Panc1 (cell line): ENCODE results near the gene CUX1. TPM values are rescaled to one million over a fixed set of nuclear protein-coding genes. Genes with fewer than 3 reads are reported as not detected.

Source experiments
- ATAC-seq: fragments of 200-7000 bp; cut with Tn5 transposase; 2 replicates; pipeline ENCODE4 v1.9.1; 2020; ENCODE audit warnings: mild to moderate bottlenecking, moderate library complexity
- BruUV-seq: library from RNA; stranded (reverse); fragments of 400-500 nt; replicated peaks from 2 replicates; lab custom pipeline; 2021; lab: Mats Ljungman, UMichigan
- CTCF ChIA-PET: fragments of 300-600 bp; sonication (Branson Sonifier 250); formaldehyde crosslinking; loops from one replicate; lab custom pipeline; 2022; ENCODE audit warnings: antibody characterized with exemption; lab: Charles Lee
- POLR2A ChIA-PET: fragments of 300-600 bp; sonication (Branson Sonifier 250); formaldehyde crosslinking; loops from one replicate; lab custom pipeline; 2022; ENCODE audit warnings: antibody characterized with exemption; lab: Charles Lee
- DNase-seq: peaks from one replicate; pipeline ENCODE4 v3.0.0-alpha.2; 2010; ENCODE audit warnings: low read depth, low spot score
- H3K27ac ChIP-seq: 2 replicates; pipeline ENCODE4 v1.5.1; 2011; ENCODE audit warnings: mild to moderate bottlenecking, low read length, inconsistent platforms
- H3K27me3 ChIP-seq: fragments of 200-500 bp; sonication (Bioruptor generic); 2 replicates; pipeline ENCODE4 v1.6.0; 2014; ENCODE audit warnings: low read length, inconsistent platforms; ENCODE audit not compliant: control insufficient read depth, insufficient read depth
- H3K36me3 ChIP-seq: fragments of 200-500 bp; sonication (Bioruptor generic); 2 replicates; pipeline ENCODE4 v1.5.1; 2014; ENCODE audit warnings: inconsistent platforms, mild to moderate bottlenecking, low read length, moderate library complexity; ENCODE audit not compliant: control insufficient read depth, insufficient read depth
- H3K4me1 ChIP-seq: 2 replicates; pipeline ENCODE4 v1.5.1; 2011; ENCODE audit warnings: inconsistent platforms, mild to moderate bottlenecking, low read length, moderate library complexity; ENCODE audit not compliant: control insufficient read depth, insufficient read depth
- H3K4me3 ChIP-seq, 2 experiments: 2 replicates each; pipeline ENCODE4 v1.5.1; 2011 to 2012; ENCODE audit warnings: low read depth in 2 of 2, low read length in 2 of 2, mild to moderate bottlenecking in 2 of 2, inconsistent platforms in 1 of 2, moderate library complexity in 1 of 2
- H3K9me3 ChIP-seq: fragments of 200-500 bp; sonication (Bioruptor generic); 2 replicates; pipeline ENCODE4 v1.5.1; 2014; ENCODE audit warnings: low read depth, mild to moderate bottlenecking, inconsistent platforms, low read length, moderate library complexity; ENCODE audit not compliant: control insufficient read depth, insufficient read depth
- CTCF ChIP-seq: fragments of 450-650 bp; IDR thresholded peaks from 2 replicates; pipeline ENCODE4 v1.5.1; 2017; ENCODE audit warnings: mild to moderate bottlenecking
- POLR2AphosphoS5 ChIP-seq: IDR thresholded peaks from 2 replicates; pipeline ENCODE4 v1.6.1; 2012; ENCODE audit warnings: mild to moderate bottlenecking, low read depth, low read length, moderate library complexity
- REST ChIP-seq, 2 experiments: IDR thresholded peaks; 2 replicates each; pipeline ENCODE4 v1.6.1; 2011 to 2012; ENCODE audit warnings: low read depth in 2 of 2, control low read depth in 1 of 2, low read length in 1 of 2, mild to moderate bottlenecking in 1 of 2, moderate library complexity in 1 of 2; ENCODE audit not compliant: insufficient read depth in 1 of 2
- SIN3A ChIP-seq: IDR thresholded peaks from 2 replicates; pipeline ENCODE4 v1.6.1; 2012; ENCODE audit warnings: low read depth, mild to moderate bottlenecking, low read length, moderate library complexity, borderline replicate concordance; ENCODE audit not compliant: insufficient read depth
- TCF7L2 ChIP-seq: IDR thresholded peaks from 2 replicates; pipeline ENCODE4 v1.6.1; 2011; ENCODE audit warnings: mild to moderate bottlenecking, low read depth, low read length, inconsistent platforms
- in situ Hi-C: cut with HindIII; loops from 2 replicates; pipeline ENCODE4 v1.10.0; 2016; ENCODE audit warnings: low sequenced_read_pairs, low pct_unique_long_range_greater_than_20kb
- intact Hi-C: fragments of 100-400 bp; cut with micrococcal nuclease; formaldehyde crosslinking; loops from one replicate; pipeline ENCODE4 v1.10.0; 2022; ENCODE audit not compliant: unreplicated experiment
- total RNA-seq: library from RNA; stranded (reverse); gene quantifications from one replicate; pipeline ENCODE4 v1.2.1, GENCODE V29; 2021; ENCODE audit not compliant: unreplicated experiment

CUX1 gene
- total RNA-seq, 1 experiment from 2014 or later: 50.9 TPM

- CTCF ChIA-PET: no interaction called here
- H3K4me3 ChIP-seq: no peak overlapping the region
- H3K9me3 ChIP-seq: no peaks in the 10 kb centered on the region
- peaks cover 24% of the 10 kb centered on the region for H3K4me1 ChIP-seq
- no peak for TF ChIP-seq SIN3A
- TF ChIP-seq REST (IDR thresholded peaks at IDR 0.05; ENCODE audit: insufficient read depth in 1 of 2, low read depth in 2 of 2, low read length in 1 of 2): no peak
- no peak for TF ChIP-seq CTCF
- TF ChIP-seq TCF7L2: no peak
- TF ChIP-seq POLR2AphosphoS5: no peak
- BruUV-seq: no TSS peak
- POLR2A ChIA-PET: no interaction called here
- H3K36me3 ChIP-seq: no peaks in the 10 kb centered on the region
- H3K27ac ChIP-seq: no peak overlapping the region
- H3K27me3 ChIP-seq: no peaks in the 10 kb centered on the region
- intact Hi-C loops: no loop called here
- in situ Hi-C loops: no loop called here
- ATAC-seq (no peak), DNase-seq (no peak)
These were observed 125.9 kb downstream of the CUX1 start for GRCh38 chr7:101943306-101943705.

GRCh38 chr7:101943889-101944600 lies 126.6 kb downstream of the CUX1 start:
- ChIA-PET POLR2A (no interaction called here), CTCF (no interaction called here)
- no peaks in the 10 kb centered on the region for H3K36me3 ChIP-seq
- ATAC-seq: no peak
- in situ Hi-C loops (no loop called here), intact Hi-C loops (no loop called here)
- no TSS peak for BruUV-seq
- H3K27ac ChIP-seq: no peak overlapping the region
- no peaks in the 10 kb centered on the region for H3K9me3 ChIP-seq
- TF ChIP-seq CTCF (no peak), REST (IDR thresholded peaks at IDR 0.05; ENCODE audit: insufficient read depth in 1 of 2, low read depth in 2 of 2, low read length in 1 of 2) (no peak), TCF7L2 (no peak), SIN3A (no peak), POLR2AphosphoS5 (no peak)
- no peaks in the 10 kb centered on the region for H3K27me3 ChIP-seq
- H3K4me1 ChIP-seq: peaks cover 24% of the 10 kb centered on the region
- DNase-seq: no peak
- no peak overlapping the region for H3K4me3 ChIP-seq
